Measurements from ENCODE around the gene SAXO1. TPM values are rescaled to one million over a fixed set of nuclear protein-coding genes. Genes with fewer than 3 reads are reported as not detected.

SAXO1 gene
- total and polyA plus RNA-seq, 10 donors: 0.02 to 0.89 (median 0.25) TPM; not detected in 4

GRCh38 chr9:19036611-19037010 lies 3.6 kb upstream of the SAXO1 start:
- 95 to 100% (median 96%) methylated on average over 5 of the region's 5 CpGs for WGBS, 5 donors
- intact Hi-C loops (cut with DNase I; ENCODE audit: low total_unique reads): no loop called here

GRCh38 chr9:19032406-19032805 lies 603 bp downstream of the SAXO1 start:
- H3K4me3 ChIP-seq: no peak overlapping the region
- H3K36me3 ChIP-seq: no peaks in the 10 kb centered on the region
- H3K27me3 ChIP-seq (replicated peaks in 1 of 7): peaks cover 0 to 18% (median 0%) of the 10 kb centered on the region in 7 donors
- intact Hi-C loops (cut with DNase I; ENCODE audit: low total_unique reads): no loop called here
- no peaks in the 10 kb centered on the region for H3K9me3 ChIP-seq
- no peak for DNase-seq
- 76 to 86% (median 83%) methylated on average over 12 to 14 of the region's 14 CpGs for WGBS, 5 donors
- H3K27ac ChIP-seq: no peak overlapping the region
- peaks cover 0 to 9% (median 0%) of the 10 kb centered on the region in 6 donors for H3K4me1 ChIP-seq
- TF ChIP-seq CTCF (IDR thresholded peaks at IDR 0.05 in 8 of 11, conservative IDR thresholded peaks at IDR 0.05 in 3 of 11) (no peak), POLR2AphosphoS5 (IDR thresholded peaks at IDR 0.05) (no peak), POLR2A (IDR thresholded peaks at IDR 0.05) (no peak)

More at GRCh38 chr9:19036611-19037010, 3.6 kb upstream of the SAXO1 start:
- Histone ChIP-seq H3K4me1 (no peaks in the 10 kb centered on the region), H3K9me3 (no peaks in the 10 kb centered on the region), H3K27me3 (replicated peaks in 1 of 7) (peaks cover 0 to 9% (median 0%) of the 10 kb centered on the region in 7 donors), H3K27ac (no peak overlapping the region), H3K36me3 (no peaks in the 10 kb centered on the region), H3K4me3 (no peak overlapping the region)
- no peak for DNase-seq
- TF ChIP-seq POLR2A (IDR thresholded peaks at IDR 0.05) (no peak), POLR2AphosphoS5 (IDR thresholded peaks at IDR 0.05) (no peak), CTCF (IDR thresholded peaks at IDR 0.05 in 8 of 11, conservative IDR thresholded peaks at IDR 0.05 in 3 of 11) (no peak)

GRCh38 chr9:19030899-19031298 lies 2.1 kb downstream of the SAXO1 start:
- DNase-seq: no peak
- Histone ChIP-seq H3K4me3 (no peak overlapping the region), H3K36me3 (no peaks in the 10 kb centered on the region), H3K27ac (no peak overlapping the region), H3K4me1 (peaks cover 0 to 9% (median 0%) of the 10 kb centered on the region in 6 donors), H3K27me3 (replicated peaks in 1 of 7) (peaks cover 0 to 18% (median 0%) of the 10 kb centered on the region in 7 donors), H3K9me3 (no peaks in the 10 kb centered on the region)
- intact Hi-C loops (cut with DNase I; ENCODE audit: low total_unique reads): no loop called here
- TF ChIP-seq CTCF (IDR thresholded peaks at IDR 0.05 in 8 of 11, conservative IDR thresholded peaks at IDR 0.05 in 3 of 11): no peak
- TF ChIP-seq POLR2AphosphoS5 (IDR thresholded peaks at IDR 0.05): no peak
- TF ChIP-seq POLR2A (IDR thresholded peaks at IDR 0.05): no peak
- 80 to 93% (median 83%) methylated on average over 1 of the region's 1 CpG for WGBS, 5 donors

- no peaks in the 10 kb centered on the region for H3K36me3 ChIP-seq
- intact Hi-C loops (cut with DNase I; ENCODE audit: low total_unique reads): loop anchor here (5.0 to 10.0 kb wide), 2 partner anchors 584 to 772 kb away; no protein-coding TSS in a partner anchor
- no peaks in the 10 kb centered on the region for H3K9me3 ChIP-seq
- no peak overlapping the region for H3K27ac ChIP-seq
- TF ChIP-seq POLR2AphosphoS5 (IDR thresholded peaks at IDR 0.05) (no peak), POLR2A (IDR thresholded peaks at IDR 0.05) (no peak), CTCF (IDR thresholded peaks at IDR 0.05 in 8 of 11, conservative IDR thresholded peaks at IDR 0.05 in 3 of 11) (peak in 10 of 11 experiments; percentile 27 to 86 (median 73))
- no peak for DNase-seq
- H3K4me3 ChIP-seq: no peak overlapping the region
- peaks cover 0 to 9% (median 0%) of the 10 kb centered on the region in 6 donors for H3K4me1 ChIP-seq
- peaks cover 0 to 18% (median 0%) of the 10 kb centered on the region in 7 donors for H3K27me3 ChIP-seq (replicated peaks in 1 of 7)
- 32 to 42% (median 39%) methylated on average over 8 of the region's 8 CpGs for WGBS, 5 donors
Measured at GRCh38 chr9:19028835-19029451, 4.1 kb downstream of the SAXO1 start.
